WERI-Rb-1 (cell line): ENCODE results near the gene SKAP1.
A peak's percentile ranks its signal among the peaks of the same experiment; 100 is the strongest.

Source experiments
- DNase-seq: peaks from one replicate; pipeline ENCODE4 v3.0.0-alpha.2; 2020
- H3K27ac ChIP-seq: fragments of 250-450 bp; sonication (Bioruptor Pico); 2 replicates; pipeline ENCODE4 v1.5.1; 2020; ENCODE audit warnings: mild to moderate bottlenecking, moderate library complexity
- H3K27me3 ChIP-seq: fragments of 250-450 bp; sonication (Bioruptor Pico); 2 replicates; pipeline ENCODE4 v1.5.1; 2021; ENCODE audit warnings: mild to moderate bottlenecking, low read depth, moderate library complexity; ENCODE audit not compliant: insufficient read depth, severe bottlenecking
- H3K36me3 ChIP-seq: fragments of 250-450 bp; sonication (Bioruptor Pico); 2 replicates; pipeline ENCODE4 v1.5.1; 2020; ENCODE audit warnings: mild to moderate bottlenecking, moderate library complexity
- H3K4me3 ChIP-seq: 2 replicates; pipeline ENCODE4 v1.5.1; 2011; ENCODE audit warnings: low read depth, mild to moderate bottlenecking, control low read depth, low read length
- H3K9me3 ChIP-seq: fragments of 250-450 bp; sonication (Bioruptor Pico); 2 replicates; pipeline ENCODE4 v1.5.1; 2021; ENCODE audit warnings: mild to moderate bottlenecking, moderate library complexity; ENCODE audit not compliant: severe bottlenecking
- CTCF ChIP-seq: IDR thresholded peaks from 2 replicates; pipeline ENCODE4 v1.5.1; 2011; ENCODE audit warnings: low read depth, mild to moderate bottlenecking, control low read depth, inconsistent platforms, low read length

The SKAP1 gene

GRCh38 chr17:48229936-48230335, 200.1 kb downstream of the SKAP1 start:
- H3K36me3 ChIP-seq, result no peaks in the 10 kb centered on the region
- DNase-seq, result no peak
- H3K27me3 ChIP-seq, result no peaks in the 10 kb centered on the region
- H3K9me3 ChIP-seq, result no peaks in the 10 kb centered on the region
- TF ChIP-seq CTCF, result no peak
- H3K27ac ChIP-seq, result no peak overlapping the region
- H3K4me3 ChIP-seq, result no peak overlapping the region

GRCh38 chr17:48228720-48229119, 201.3 kb downstream of the SKAP1 start:
- DNase-seq, result peak; percentile 22
- H3K4me3 ChIP-seq, result no peak overlapping the region
- H3K27ac ChIP-seq, result no peak overlapping the region
- no peaks in the 10 kb centered on the region for H3K36me3 ChIP-seq
- H3K9me3 ChIP-seq, result no peaks in the 10 kb centered on the region
- no peaks in the 10 kb centered on the region for H3K27me3 ChIP-seq
- peak; percentile 78 for TF ChIP-seq CTCF

GRCh38 chr17:48225725-48226567, 204.1 kb downstream of the SKAP1 start:
- DNase-seq, result no peak
- Histone ChIP-seq H3K27me3 (no peaks in the 10 kb centered on the region), H3K4me3 (no peak overlapping the region), H3K36me3 (no peaks in the 10 kb centered on the region), H3K9me3 (no peaks in the 10 kb centered on the region), H3K27ac (no peak overlapping the region)
- no peak for TF ChIP-seq CTCF

- Histone ChIP-seq H3K4me3 (no peak overlapping the region), H3K27me3 (no peaks in the 10 kb centered on the region)
- no peak for TF ChIP-seq CTCF
These were observed 206.1 kb downstream of the SKAP1 start for GRCh38 chr17:48223945-48224344.

GRCh38 chr17:48219617-48220016, 210.4 kb downstream of the SKAP1 start:
- Histone ChIP-seq H3K9me3 (no peaks in the 10 kb centered on the region), H3K27ac (no peak overlapping the region), H3K36me3 (no peaks in the 10 kb centered on the region), H3K27me3 (no peaks in the 10 kb centered on the region), H3K4me3 (no peak overlapping the region)
- DNase-seq, result no peak
- TF ChIP-seq CTCF, result no peak

More at GRCh38 chr17:48223945-48224344, 206.1 kb downstream of the SKAP1 start:
- no peak for DNase-seq
- Histone ChIP-seq H3K36me3 (no peaks in the 10 kb centered on the region), H3K27ac (no peak overlapping the region), H3K9me3 (no peaks in the 10 kb centered on the region)
